Measurements from ENCODE around the gene KRT74.

The KRT74 gene

DNA sequence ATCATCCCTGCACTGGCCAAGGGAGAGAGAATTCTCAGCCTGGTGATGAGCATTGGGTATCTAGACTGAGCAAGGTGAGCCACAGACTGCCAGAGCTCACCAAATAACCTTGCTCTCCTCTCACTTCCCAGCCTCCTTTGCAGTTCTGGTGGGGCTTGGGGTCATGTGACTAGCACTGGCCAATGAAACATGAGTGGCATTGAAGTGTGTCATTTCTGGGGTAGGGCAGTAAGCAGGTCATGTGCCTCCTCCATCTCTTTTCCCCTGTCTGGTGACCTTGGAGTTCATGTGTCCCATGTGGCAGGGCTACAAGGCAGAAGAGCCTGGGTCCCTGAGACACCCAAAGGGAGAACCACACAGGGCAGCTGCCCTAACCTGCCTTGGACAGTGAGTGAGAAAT, 31.2 kb upstream of the KRT74 start:
- TF ChIP-seq, protein P1, sequence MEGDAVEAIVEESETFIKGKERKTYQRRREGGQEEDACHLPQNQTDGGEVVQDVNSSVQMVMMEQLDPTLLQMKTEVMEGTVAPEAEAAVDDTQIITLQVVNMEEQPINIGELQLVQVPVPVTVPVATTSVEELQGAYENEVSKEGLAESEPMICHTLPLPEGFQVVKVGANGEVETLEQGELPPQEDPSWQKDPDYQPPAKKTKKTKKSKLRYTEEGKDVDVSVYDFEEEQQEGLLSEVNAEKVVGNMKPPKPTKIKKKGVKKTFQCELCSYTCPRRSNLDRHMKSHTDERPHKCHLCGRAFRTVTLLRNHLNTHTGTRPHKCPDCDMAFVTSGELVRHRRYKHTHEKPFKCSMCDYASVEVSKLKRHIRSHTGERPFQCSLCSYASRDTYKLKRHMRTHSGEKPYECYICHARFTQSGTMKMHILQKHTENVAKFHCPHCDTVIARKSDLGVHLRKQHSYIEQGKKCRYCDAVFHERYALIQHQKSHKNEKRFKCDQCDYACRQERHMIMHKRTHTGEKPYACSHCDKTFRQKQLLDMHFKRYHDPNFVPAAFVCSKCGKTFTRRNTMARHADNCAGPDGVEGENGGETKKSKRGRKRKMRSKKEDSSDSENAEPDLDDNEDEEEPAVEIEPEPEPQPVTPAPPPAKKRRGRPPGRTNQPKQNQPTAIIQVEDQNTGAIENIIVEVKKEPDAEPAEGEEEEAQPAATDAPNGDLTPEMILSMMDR (IDR thresholded peaks at IDR 0.05; ENCODE audit: control insufficient read depth, extremely low read depth, insufficient read depth): no peak

GRCh38 chr12:52603314-52603713, 29.7 kb upstream of the KRT74 start:
- no peak for DNase-seq (ENCODE audit: low read depth)
- TF ChIP-seq, protein P1 (IDR thresholded peaks at IDR 0.05; ENCODE audit: control insufficient read depth, extremely low read depth, insufficient read depth): no peak
- H3K4me3 ChIP-seq (ENCODE audit: low read depth, low read length): no peak overlapping the region

More for the DNA sequence above, 31.2 kb upstream of the KRT74 start:
- no peak overlapping the region for H3K4me3 ChIP-seq (ENCODE audit: low read depth, low read length)
- DNase-seq (ENCODE audit: low read depth): no peak

DNA sequence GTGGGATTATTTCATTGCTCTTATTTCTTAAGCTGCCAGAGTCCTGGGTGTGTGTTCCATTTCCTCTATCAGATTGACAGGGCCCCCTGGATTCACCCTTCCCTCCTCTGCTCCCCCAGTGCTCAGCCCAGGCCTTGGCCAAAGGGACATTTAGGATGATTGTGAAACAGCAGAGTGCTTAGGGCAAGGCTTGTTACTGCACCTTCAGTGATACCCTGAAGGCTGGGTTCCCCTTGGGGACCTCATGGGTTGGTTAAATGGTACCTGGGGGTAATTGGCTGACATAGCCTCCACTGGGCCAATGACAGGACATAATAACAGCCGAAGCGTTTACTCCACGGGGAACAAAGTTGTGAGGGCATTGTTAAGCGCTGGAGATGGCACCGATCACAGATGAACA, 28.9 kb upstream of the KRT74 start:
- DNase-seq (ENCODE audit: low read depth): no peak
- TF ChIP-seq, protein P1 (IDR thresholded peaks at IDR 0.05; ENCODE audit: control insufficient read depth, extremely low read depth, insufficient read depth): no peak
- H3K4me3 ChIP-seq (ENCODE audit: low read depth, low read length): no peak overlapping the region

DNA sequence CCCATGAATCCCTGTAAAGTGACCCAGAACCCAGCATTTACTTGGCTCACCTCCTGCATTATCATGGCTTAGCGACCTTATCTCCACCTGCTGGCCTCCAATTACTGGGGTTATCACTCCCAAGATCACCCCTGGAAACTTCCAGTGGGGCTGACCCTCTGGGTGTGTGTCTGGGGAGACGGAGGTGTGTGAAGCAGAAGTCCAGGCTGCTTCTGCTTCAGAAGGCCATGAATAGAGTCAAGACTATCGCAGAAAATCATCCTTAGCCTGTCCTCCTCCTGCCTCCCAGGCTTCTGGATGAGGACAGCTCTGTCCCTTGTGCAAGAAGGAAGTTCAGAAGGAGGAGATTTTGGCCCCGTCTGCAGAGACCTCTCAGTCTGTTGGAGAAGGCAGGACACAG, 28.0 kb upstream of the KRT74 start:
- TF ChIP-seq, protein P1 (IDR thresholded peaks at IDR 0.05; ENCODE audit: control insufficient read depth, extremely low read depth, insufficient read depth): no peak
- no peak overlapping the region for H3K4me3 ChIP-seq (ENCODE audit: low read depth, low read length)
- no peak for DNase-seq (ENCODE audit: low read depth)

DNA sequence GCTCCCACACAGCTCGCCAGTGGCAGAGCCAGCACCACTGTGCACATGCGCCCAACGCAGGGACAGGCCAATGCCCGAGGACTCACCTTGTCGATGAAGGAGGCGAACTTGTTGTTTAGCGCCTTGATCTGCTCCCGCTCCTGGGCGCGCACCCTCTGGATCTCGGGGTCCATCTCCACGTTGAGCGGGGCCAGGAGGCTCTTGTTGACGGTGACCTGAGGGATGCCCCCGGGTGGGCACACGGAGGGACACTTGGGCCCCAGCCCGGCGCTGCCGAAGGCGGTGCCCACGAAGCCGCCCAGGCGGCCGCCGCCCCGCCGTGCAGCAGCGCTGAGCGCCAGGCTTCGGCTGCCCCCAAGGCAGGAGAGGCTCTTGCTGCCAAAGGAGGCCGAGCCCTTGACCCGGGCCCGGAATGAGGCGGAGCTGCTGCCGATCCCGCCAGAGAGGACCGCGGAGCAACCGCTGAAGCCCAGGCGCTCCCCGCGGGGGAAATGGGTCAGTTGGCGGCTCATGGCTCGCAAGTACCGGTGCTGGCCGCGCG, 27.4 kb upstream of the KRT74 start, which contains the start of gene KRT72:
KRT72 (minus strand) TSS at position 523 of the 541 bp plus-strand sequence; CDS start at position 512, 11 bp downstream.
- TF ChIP-seq, protein P1 (IDR thresholded peaks at IDR 0.05; ENCODE audit: control insufficient read depth, extremely low read depth, insufficient read depth): no peak
- DNase-seq (ENCODE audit: low read depth): no peak
- H3K4me3 ChIP-seq (ENCODE audit: low read depth, low read length): no peak within 1 kb of the TSS

DNA sequence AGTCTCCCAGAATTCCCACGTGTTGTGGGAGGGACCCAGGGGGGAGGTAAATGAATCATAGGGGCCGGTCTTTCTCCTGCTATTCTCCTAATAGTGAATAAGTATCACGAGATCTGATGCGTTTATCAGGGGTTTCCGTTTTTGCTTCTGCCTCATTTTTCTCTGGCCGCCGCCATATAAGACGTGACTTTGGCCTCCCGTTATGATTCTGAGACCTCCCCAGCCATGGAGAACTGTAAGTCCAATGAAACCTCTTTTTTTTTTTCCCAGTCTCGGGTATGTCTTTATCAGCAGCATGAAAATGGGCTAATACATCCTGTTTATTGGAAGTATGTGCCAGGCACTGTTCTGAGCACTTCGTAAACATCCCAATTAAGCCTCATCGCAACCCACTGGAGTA, 26.8 kb upstream of the KRT74 start:
- no peak for DNase-seq (ENCODE audit: low read depth)
- no peak overlapping the region for H3K4me3 ChIP-seq (ENCODE audit: low read depth, low read length)
- TF ChIP-seq, protein P1 (IDR thresholded peaks at IDR 0.05; ENCODE audit: control insufficient read depth, extremely low read depth, insufficient read depth): no peak

GRCh38 chr12:52600071-52600470, 26.4 kb upstream of the KRT74 start:
- TF ChIP-seq, protein P1 (IDR thresholded peaks at IDR 0.05; ENCODE audit: control insufficient read depth, extremely low read depth, insufficient read depth): no peak
- DNase-seq (ENCODE audit: low read depth): no peak
- no peak overlapping the region for H3K4me3 ChIP-seq (ENCODE audit: low read depth, low read length)

Data from LNCaP clone FGC (cell line).